H54 (cell line): ENCODE results near the gene CFAP61.

Experiments
- DNase-seq: peaks from one replicate; pipeline ENCODE4 v3.0.0; 2011; ENCODE audit warnings: low spot score, mixed read lengths; ENCODE audit not compliant: insufficient read length
- FAIRE-seq: peaks from 3 replicates; lab custom pipeline; 2011; peaks lifted over from hg19 to GRCh38; lab: Jason Lieb, UNC
- POLR2A ChIP-seq: IDR thresholded peaks from 2 replicates; pipeline ENCODE4 v1.6.1; 2011; ENCODE audit warnings: low read depth, mild to moderate bottlenecking, low read length

The CFAP61 gene

GRCh38 chr20:20364593-20365479 lies 312.5 kb downstream of the CFAP61 start:
- DNase-seq (no peak), FAIRE-seq (no peak)
- TF ChIP-seq POLR2A: no peak

- DNase-seq (no peak), FAIRE-seq (no peak)
- TF ChIP-seq POLR2A: no peak
Measured at GRCh38 chr20:20365480-20366161, 313.3 kb downstream of the CFAP61 start.

GRCh38 chr20:20366551-20366875 lies 314.2 kb downstream of the CFAP61 start:
- no peak for TF ChIP-seq POLR2A
- DNase-seq: no peak
- FAIRE-seq: no peak

- no peak for TF ChIP-seq POLR2A
- FAIRE-seq (no peak), DNase-seq (no peak)
Measured at GRCh38 chr20:20366876-20367574, 314.7 kb downstream of the CFAP61 start.

- DNase-seq (no peak), FAIRE-seq (no peak)
- no peak for TF ChIP-seq POLR2A
Measured at GRCh38 chr20:20367575-20368417, 315.5 kb downstream of the CFAP61 start, which contains the start of gene INSM1. Gene INSM1 (plus strand): TSS chr20:20368104. CDS start chr20:20368268, 164 bp downstream.

- TF ChIP-seq POLR2A: no peak
- DNase-seq (no peak), FAIRE-seq (no peak)
Measured at GRCh38 chr20:20368418-20369249, 316.3 kb downstream of the CFAP61 start.

- TF ChIP-seq POLR2A: no peak
- DNase-seq (no peak), FAIRE-seq (no peak)
Measured at GRCh38 chr20:20369250-20370093, 317.1 kb downstream of the CFAP61 start.

GRCh38 chr20:20370094-20370575 lies 317.8 kb downstream of the CFAP61 start:
- TF ChIP-seq POLR2A: no peak
- FAIRE-seq: no peak
- DNase-seq: no peak

- DNase-seq: no peak
- FAIRE-seq: no peak
- TF ChIP-seq POLR2A: no peak
Measured at GRCh38 chr20:20371083-20371482, 318.8 kb downstream of the CFAP61 start.

GRCh38 chr20:20371681-20372080 lies 319.3 kb downstream of the CFAP61 start:
- no peak for DNase-seq
- no peak for FAIRE-seq
- TF ChIP-seq POLR2A: no peak

- no peak for TF ChIP-seq POLR2A
- DNase-seq (no peak), FAIRE-seq (no peak)
Measured at GRCh38 chr20:20373091-20373571, 320.8 kb downstream of the CFAP61 start.

- no peak for TF ChIP-seq POLR2A
- FAIRE-seq: no peak
- DNase-seq: no peak
Measured at GRCh38 chr20:20375862-20376261, 323.5 kb downstream of the CFAP61 start.
